Astrocyte (in vitro differentiated cells and primary cell): ENCODE data around the gene MYCBPAP.

Experiments used
- CTCF ChIP-seq: IDR thresholded peaks from 2 replicates; pipeline ENCODE4 v1.5.1; 2011; ENCODE audit warnings: low read depth, mild to moderate bottlenecking, inconsistent platforms, low read length, moderate library complexity; ENCODE audit not compliant: insufficient read depth
- EZH2 ChIP-seq: IDR thresholded peaks from 2 replicates; pipeline ENCODE4 v1.6.1; 2012; ENCODE audit warnings: mild to moderate bottlenecking, low read length, inconsistent platforms; ENCODE audit not compliant: insufficient read depth

DNA sequence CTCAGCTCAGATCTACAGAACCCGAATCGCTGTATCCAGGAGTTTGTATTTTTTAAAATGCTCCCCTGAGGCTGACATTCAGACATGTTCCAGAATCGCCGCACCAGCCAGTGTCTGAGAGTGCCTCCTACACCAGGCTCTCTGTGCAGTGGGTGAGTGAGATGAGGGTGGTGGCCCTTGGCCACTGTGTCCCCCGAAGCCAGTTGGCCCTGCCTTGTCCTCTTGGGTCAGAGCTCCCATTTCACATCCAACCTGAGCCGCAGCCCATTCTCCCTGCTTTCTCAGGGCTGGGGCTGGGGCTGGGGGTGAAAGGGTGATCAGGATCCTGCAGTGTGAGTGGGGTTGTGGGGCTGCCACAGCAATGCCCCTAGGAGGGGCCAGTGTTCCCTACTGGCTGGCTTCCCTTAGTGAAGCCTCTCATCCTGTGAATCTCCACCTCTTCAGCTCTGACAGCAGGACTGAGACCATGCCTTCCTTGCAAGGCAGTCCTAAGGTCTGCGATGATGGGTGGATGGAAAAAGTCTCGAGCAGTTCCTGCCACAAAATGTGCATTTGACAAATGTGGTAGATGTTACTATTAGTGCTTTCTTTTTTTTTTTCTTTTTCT lies 12.9 kb upstream of the MYCBPAP start:
- TF ChIP-seq CTCF (no peak), EZH2 (no peak)
